Activated naive CD4-positive, alpha-beta T cell treated with anti-CD3 and anti-CD28 coated beads, Interleukin-2, amount 50 U/mL, for 72 hours (primary cell): ENCODE data around the gene GREB1L. TPM values are rescaled to one million over a fixed set of nuclear protein-coding genes. Genes with fewer than 3 reads are reported as not detected.
"Not testable (repeated sequence)": the region's sequence is repeated elsewhere in the genome, so short reads cannot be mapped to it uniquely, and the experiment has no call there.

Experiments
- ATAC-seq, 2 donors: fragments of 150-1000 bp; cut with Tn5 transposase; 2 replicates each; pipeline ENCODE4 v1.10.0; 2021; ENCODE audit warnings: mild to moderate bottlenecking in 2 of 2, moderate library complexity in 2 of 2
- DNase-seq, 2 donors: peaks; one replicate each; pipeline ENCODE4 v3.0.0; 2021 to 2022; ENCODE audit warnings: low spot score in 2 of 2
- H3K27ac Mint-ChIP-seq, 2 donors: one replicate each; pipeline ENCODE4 v1.8.0; 2022; ENCODE audit warnings: mild to moderate bottlenecking in 2 of 2, mixed read lengths in 2 of 2
- H3K36me3 Mint-ChIP-seq, 2 donors: one replicate each; pipeline ENCODE4 v1.8.0; 2022; ENCODE audit warnings: mixed read lengths in 2 of 2
- H3K9me3 Mint-ChIP-seq, 2 donors: one replicate each; pipeline ENCODE4 v1.8.0; 2022; ENCODE audit warnings: mixed read lengths in 2 of 2
- total RNA-seq, 2 donors: library from RNA; stranded (reverse); gene quantifications; one replicate each; pipeline ENCODE4 v1.2.3, GENCODE V29; 2022

GREB1L gene
- total RNA-seq, 2 donors from 2014 or later: not detected

GRCh38 chr18:21289827-21290226 is 47.8 kb downstream of the GREB1L start:
- no peaks in the 10 kb centered on the region for H3K9me3 Mint-ChIP-seq
- H3K27ac Mint-ChIP-seq: no peak overlapping the region
- H3K36me3 Mint-ChIP-seq: no peaks in the 10 kb centered on the region
- ATAC-seq: no peak
- DNase-seq: no peak

GRCh38 chr18:21291106-21291505 is 49.1 kb downstream of the GREB1L start:
- no peak overlapping the region for H3K27ac Mint-ChIP-seq
- no peaks in the 10 kb centered on the region for H3K36me3 Mint-ChIP-seq
- no peak for DNase-seq
- no peak for ATAC-seq
- H3K9me3 Mint-ChIP-seq: no peaks in the 10 kb centered on the region

DNA sequence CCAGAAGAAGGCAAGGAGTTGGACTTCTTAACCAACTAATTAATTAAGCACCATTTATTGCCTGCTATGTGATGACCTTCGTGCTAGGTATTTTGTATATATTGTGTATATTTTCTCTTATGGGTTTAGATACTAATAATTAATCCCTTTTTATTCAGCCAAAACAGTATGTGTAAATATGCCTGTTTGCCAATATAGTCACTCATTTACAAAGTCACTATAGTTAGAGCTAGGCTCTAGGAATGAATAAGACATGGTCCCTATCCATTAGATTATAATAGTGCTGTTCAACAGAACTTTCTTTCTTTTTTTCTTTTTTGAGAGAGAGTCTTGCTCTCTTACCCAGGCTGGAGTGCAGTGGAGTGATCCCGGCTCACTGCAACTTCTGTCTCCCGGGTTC is 51.4 kb downstream of the GREB1L start:
- ATAC-seq (no peak), DNase-seq (no peak)
- Mint-ChIP-seq H3K27ac (no peak overlapping the region), H3K9me3 (no peaks in the 10 kb centered on the region), H3K36me3 (no peaks in the 10 kb centered on the region)

DNA sequence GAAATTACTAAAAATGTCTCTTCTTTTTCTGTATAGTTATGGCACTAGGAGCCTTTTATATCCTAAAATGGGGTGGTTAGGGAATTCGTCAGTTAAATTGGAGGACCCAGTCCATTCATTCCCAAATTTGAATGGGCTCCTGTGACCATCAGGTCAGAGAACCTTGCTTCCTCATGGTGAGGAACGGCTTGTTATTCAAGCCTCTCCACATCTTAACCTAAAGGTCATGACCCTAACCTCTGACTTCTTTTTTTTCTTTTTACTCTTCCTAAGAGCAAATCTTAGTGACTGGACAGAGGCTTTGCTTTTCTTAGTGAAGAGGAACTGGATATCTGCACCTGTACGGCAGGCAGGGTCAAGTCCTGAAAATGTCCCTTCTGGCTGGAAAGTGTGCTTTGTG is 53.1 kb downstream of the GREB1L start:
- ATAC-seq (no peak), DNase-seq (no peak)
- Mint-ChIP-seq H3K27ac (no peak overlapping the region), H3K9me3 (no peaks in the 10 kb centered on the region), H3K36me3 (no peaks in the 10 kb centered on the region)

DNA sequence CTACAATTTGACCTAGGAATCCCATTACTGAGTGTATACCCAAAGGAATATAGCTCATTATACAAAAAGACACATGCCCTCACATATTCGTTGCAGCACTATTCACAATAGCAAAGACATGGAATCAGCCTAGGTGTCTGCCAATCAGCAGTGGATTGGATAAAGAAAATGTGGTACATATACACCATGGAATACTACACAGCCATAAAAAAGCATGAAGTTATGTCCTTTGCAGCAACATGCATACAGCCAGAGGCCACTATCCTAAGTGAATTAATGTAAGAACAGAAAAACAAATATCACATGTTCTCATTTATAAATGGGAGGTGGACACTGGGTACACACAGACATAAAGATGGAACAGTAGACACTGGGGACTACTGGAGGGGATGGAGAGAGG is 54.0 kb downstream of the GREB1L start:
- no peak overlapping the region for H3K27ac Mint-ChIP-seq
- ATAC-seq (no peak), DNase-seq (no peak)
- H3K36me3 Mint-ChIP-seq: no peaks in the 10 kb centered on the region
- no peaks in the 10 kb centered on the region for H3K9me3 Mint-ChIP-seq

DNA sequence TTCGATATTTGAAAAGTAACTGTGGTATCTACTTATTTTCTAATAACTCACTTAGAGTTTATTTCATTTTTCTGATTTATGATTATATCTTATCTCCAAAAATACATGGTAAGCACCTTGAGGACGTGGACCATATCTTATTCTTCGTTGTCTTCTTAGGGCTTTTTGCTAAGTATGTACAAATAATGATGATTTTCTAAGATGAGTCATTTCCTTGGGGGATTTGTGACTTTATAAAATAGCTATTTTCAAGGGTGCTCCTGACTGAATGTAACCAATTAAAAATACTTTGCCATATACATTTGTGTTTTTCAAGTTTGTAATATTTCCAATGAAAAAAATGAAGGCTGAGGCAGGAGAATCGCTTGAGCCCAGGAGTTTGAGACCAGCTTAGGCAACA is 56.3 kb downstream of the GREB1L start:
- no peak for ATAC-seq
- H3K9me3 Mint-ChIP-seq: no peaks in the 10 kb centered on the region

GRCh38 chr18:21300035-21300907 is 58.2 kb downstream of the GREB1L start:
- ATAC-seq (no peak), DNase-seq (no peak)
- Mint-ChIP-seq H3K27ac (no peak overlapping the region), H3K9me3 (no peaks in the 10 kb centered on the region), H3K36me3 (no peaks in the 10 kb centered on the region)

More for the DNA sequence above, 56.3 kb downstream of the GREB1L start:
- H3K36me3 Mint-ChIP-seq: no peaks in the 10 kb centered on the region
- H3K27ac Mint-ChIP-seq: no peak overlapping the region
- DNase-seq: no peak

DNA sequence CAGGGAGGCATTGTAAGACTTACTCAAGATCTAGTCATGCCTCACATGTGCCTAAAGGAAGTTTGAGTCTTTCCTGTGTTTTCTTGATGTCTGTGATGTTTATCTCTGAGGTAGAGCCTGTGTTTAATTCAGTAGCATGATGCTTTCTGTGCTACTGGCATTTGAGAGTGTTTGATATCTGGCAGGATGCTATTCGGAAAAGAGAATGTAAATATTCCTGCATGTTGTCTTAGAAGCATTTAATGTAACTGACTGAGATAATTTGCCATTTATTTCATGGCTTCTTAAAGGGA is 58.8 kb downstream of the GREB1L start:
- DNase-seq (no peak), ATAC-seq (no peak)
- Mint-ChIP-seq H3K36me3 (no peaks in the 10 kb centered on the region), H3K9me3 (no peaks in the 10 kb centered on the region), H3K27ac (no peak overlapping the region)

DNA sequence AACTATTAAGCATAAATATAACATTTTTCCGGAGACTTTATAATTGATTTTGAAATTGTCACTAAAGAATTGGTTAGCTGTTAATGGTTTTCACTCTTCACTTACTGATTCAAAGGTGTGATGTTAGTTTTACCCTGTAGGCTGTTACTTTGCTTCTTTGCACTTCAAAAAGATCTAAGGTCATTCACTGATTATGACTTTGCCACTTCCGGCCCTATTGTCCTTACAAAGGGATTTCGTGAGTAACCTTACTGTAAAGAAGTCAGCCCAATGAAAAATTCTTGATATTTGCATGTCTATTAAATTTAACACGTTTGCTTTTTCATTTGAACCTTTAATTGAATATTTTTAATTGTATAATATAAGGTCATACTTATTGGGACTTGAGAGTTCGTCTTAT is 61.4 kb downstream of the GREB1L start:
- H3K9me3 Mint-ChIP-seq: no peaks in the 10 kb centered on the region
- ATAC-seq (no peak), DNase-seq (no peak)
- H3K36me3 Mint-ChIP-seq: no peaks in the 10 kb centered on the region
- no peak overlapping the region for H3K27ac Mint-ChIP-seq

DNA sequence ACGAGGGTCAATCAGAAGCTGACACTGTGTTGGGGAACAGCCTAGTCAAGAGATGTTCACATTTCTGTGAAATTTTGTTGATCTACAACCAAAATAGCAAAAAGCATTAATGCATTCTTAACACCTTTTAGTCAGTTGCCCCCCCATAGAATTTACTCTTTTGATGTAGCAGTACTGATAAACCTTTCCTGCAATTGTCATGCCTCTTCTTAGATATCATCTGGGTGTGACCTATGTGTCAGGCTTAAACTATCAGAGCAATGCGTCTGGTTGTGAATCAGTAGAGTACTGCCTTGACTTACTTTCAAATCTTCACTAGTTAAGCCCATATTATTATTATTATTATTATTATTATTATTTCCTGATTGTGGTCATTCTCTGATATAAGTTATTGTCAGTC is 61.9 kb downstream of the GREB1L start:
- ATAC-seq (no peak), DNase-seq (no peak)
- Mint-ChIP-seq H3K36me3 (no peaks in the 10 kb centered on the region), H3K27ac (no peak overlapping the region), H3K9me3 (no peaks in the 10 kb centered on the region)

DNA sequence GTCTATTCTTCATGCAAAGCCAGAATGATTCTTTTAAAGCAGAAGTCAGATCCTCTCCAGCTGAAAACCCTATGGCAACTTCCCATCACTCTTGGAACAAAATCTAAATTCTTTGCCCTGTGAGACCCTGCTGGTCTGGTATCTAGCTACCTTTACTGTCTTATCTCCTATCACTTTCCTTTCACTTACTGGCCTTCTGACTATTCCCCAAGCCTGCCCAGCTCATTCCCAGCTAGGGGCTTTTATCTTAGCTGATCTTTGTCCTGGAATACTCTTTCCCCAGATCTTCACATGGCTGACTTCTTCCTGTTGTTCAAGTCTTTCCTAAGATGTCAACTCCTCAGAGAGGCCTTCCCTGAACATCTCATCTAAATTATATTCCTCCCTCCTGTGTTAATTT is 63.6 kb downstream of the GREB1L start:
- H3K36me3 Mint-ChIP-seq: no peaks in the 10 kb centered on the region
- DNase-seq: no peak
- no peaks in the 10 kb centered on the region for H3K9me3 Mint-ChIP-seq
- no peak overlapping the region for H3K27ac Mint-ChIP-seq
- no peak for ATAC-seq

- no peak for DNase-seq
- no peaks in the 10 kb centered on the region for H3K36me3 Mint-ChIP-seq
- H3K9me3 Mint-ChIP-seq: no peaks in the 10 kb centered on the region
- H3K27ac Mint-ChIP-seq: no peak overlapping the region
- no peak for ATAC-seq
Measured at GRCh38 chr18:21306368-21306767, 64.3 kb downstream of the GREB1L start.

GRCh38 chr18:21307578-21307977 is 65.5 kb downstream of the GREB1L start:
- DNase-seq (no peak), ATAC-seq (no peak)
- Mint-ChIP-seq H3K27ac (no peak overlapping the region), H3K36me3 (no peaks in the 10 kb centered on the region), H3K9me3 (no peaks in the 10 kb centered on the region)

DNA sequence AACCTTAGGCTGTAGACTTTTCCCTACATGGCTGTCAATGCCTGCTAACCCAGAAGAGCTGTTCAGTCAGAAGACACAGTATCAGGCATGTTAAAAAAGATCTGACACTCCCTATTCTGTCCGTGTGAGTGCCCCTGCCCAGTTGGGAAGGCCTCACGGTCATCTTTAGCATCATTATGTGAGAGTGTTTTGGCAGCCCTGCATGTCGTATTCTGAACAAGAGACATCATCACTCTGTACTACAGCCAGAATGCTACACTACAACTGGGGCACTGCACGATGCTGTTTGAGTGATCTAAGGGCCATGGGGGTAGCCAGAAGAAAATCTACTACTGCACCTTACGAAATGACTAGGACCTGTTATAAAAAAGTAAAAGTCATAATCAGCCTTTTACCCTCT is 67.2 kb downstream of the GREB1L start:
- H3K36me3 Mint-ChIP-seq: no peaks in the 10 kb centered on the region
- no peak for ATAC-seq

GRCh38 chr18:21311980-21312379 is 69.9 kb downstream of the GREB1L start:
- not testable (repeated sequence) for H3K27ac Mint-ChIP-seq, ATAC-seq, DNase-seq, H3K9me3 Mint-ChIP-seq, H3K36me3 Mint-ChIP-seq

More for the DNA sequence above, 67.2 kb downstream of the GREB1L start:
- DNase-seq: no peak
- H3K9me3 Mint-ChIP-seq: no peaks in the 10 kb centered on the region
- H3K27ac Mint-ChIP-seq: no peak overlapping the region

- ATAC-seq (no peak), DNase-seq (no peak)
- H3K27ac Mint-ChIP-seq: no peak overlapping the region
- H3K36me3 Mint-ChIP-seq: no peaks in the 10 kb centered on the region
- H3K9me3 Mint-ChIP-seq: no peaks in the 10 kb centered on the region
Measured at GRCh38 chr18:21313576-21313975, 71.5 kb downstream of the GREB1L start.

GRCh38 chr18:21314724-21315123 is 72.7 kb downstream of the GREB1L start:
- DNase-seq: no peak
- Mint-ChIP-seq H3K36me3 (no peaks in the 10 kb centered on the region), H3K9me3 (no peaks in the 10 kb centered on the region), H3K27ac (no peak overlapping the region)
- ATAC-seq: no peak

DNA sequence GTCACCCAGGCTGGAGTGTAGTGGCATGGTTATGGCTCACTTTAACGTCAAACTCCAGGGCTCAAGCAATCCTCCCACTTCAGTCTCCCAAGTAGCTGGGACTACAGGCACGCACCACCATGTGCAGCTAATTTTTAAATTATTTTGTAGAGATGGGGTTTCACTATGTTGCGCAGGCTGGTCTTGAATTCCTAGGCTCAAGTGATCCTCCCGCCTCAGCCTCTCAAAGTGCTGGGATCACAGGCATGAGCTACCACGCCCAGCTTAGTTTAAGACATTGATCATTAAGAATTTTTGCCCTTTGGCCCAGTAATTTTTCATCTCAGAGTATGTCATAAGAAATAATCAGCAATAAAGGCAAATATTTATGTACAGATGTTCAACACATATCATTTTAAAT is 73.1 kb downstream of the GREB1L start:
- not testable (repeated sequence) for H3K36me3 Mint-ChIP-seq, ATAC-seq, H3K27ac Mint-ChIP-seq, H3K9me3 Mint-ChIP-seq, DNase-seq
